GM12872 (cell line): ENCODE data around the gene TRIO.
A peak's percentile ranks its signal among the peaks of the same experiment; 100 is the strongest.

Source experiments
- TF ChIP-seq, protein P1 (sequence below): IDR thresholded peaks from 3 replicates; pipeline ENCODE4 v1.5.1; 2011; ENCODE audit warnings: low read depth, mild to moderate bottlenecking, low read length, moderate library complexity; ENCODE audit not compliant: insufficient read depth

Gene TRIO

DNA sequence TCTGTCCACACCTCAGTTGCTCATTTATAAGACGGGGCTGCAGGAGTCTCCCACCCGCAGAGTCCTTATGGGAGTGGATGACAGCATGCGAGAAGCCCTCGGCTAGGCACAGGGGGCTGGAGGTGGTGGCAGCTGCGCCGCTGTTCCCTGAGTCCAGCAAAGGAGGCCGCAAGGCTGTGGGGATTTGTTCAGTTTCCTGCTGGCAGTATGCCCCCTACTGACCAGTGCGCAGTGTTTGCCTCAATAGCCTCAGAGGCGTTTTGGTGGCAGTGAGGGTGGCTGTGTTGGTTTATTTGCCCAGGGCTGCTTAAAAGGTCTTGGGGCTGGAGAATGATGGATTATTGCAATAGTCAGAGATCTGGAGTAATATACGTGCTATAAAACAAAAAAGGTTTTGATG is 262.1 kb downstream of the TRIO start:
- TF ChIP-seq, protein P1, sequence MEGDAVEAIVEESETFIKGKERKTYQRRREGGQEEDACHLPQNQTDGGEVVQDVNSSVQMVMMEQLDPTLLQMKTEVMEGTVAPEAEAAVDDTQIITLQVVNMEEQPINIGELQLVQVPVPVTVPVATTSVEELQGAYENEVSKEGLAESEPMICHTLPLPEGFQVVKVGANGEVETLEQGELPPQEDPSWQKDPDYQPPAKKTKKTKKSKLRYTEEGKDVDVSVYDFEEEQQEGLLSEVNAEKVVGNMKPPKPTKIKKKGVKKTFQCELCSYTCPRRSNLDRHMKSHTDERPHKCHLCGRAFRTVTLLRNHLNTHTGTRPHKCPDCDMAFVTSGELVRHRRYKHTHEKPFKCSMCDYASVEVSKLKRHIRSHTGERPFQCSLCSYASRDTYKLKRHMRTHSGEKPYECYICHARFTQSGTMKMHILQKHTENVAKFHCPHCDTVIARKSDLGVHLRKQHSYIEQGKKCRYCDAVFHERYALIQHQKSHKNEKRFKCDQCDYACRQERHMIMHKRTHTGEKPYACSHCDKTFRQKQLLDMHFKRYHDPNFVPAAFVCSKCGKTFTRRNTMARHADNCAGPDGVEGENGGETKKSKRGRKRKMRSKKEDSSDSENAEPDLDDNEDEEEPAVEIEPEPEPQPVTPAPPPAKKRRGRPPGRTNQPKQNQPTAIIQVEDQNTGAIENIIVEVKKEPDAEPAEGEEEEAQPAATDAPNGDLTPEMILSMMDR, result peak; percentile 35; the same call in 2 of the 3 replicates

DNA sequence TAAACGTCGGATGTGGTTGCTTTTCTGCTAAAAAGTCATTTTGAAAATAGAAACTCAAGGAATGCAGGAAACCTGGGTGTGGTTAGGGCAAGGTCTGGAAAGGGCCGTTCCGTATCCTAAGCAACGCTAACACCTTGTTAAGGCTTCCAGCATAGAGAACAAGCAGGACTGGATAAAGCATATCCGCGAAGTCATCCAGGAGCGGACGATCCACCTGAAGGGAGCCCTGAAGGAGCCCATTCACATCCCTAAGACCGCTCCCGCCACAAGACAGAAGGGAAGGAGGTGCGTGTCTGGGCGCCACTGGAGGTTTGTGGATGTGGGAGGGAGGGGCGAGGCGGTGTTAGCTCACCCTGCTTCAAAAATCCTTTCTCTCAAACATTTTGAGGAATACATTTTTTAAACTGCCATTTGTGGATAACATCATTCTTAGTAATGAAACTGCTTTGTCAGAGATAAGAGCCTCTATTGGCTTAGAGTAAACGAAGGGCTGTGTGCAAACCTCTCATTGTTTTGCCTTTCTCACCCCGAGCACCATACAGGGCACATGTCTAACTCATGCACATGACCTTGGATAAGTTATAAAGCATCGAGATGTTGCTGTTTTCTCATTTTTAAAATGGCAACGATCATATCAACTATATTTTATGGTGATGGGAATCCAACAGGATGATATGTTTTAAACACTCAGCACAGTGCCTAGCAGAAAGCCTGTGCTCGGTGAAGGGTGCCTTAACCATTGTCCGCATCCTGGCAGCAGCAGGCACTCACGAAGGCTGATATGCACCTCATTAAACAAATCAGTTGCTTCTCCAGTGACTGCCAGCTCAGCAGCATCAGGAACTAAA is 262.8 kb downstream of the TRIO start:
- TF ChIP-seq, protein P1, result no peak

DNA sequence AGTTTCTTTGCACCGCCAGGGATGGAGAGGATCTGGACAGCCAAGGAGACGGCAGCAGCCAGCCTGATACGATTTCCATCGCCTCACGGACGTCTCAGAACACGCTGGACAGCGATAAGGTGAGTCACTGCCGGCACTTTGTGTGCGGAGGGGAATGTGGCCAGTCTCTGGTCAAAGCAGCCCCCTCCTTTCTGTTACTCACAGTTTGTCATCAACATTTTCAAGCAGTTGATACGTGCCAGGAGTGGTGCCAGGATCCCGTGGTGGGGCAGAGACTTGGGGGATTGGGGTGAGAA is 263.4 kb downstream of the TRIO start:
- TF ChIP-seq, protein P1, result no peak

DNA sequence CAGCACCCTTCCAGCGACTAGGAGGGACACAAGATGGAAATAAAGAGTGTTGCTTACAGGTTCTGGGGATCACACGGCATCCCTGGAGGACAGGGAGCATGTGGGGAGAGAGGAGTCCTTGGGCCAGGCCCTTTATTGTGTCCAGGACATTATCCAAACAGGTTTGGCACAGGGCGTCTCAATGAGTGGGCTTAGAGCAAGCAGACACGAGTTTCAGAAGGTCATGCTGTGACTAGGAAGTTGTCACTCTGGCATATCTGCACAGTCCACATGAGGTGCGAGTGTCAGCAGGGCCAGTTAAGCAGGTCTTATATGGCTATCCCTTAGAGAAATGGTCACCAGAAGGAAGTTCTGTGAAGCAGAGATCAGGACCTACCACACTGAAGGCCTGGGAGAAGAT is 263.9 kb downstream of the TRIO start:
- TF ChIP-seq, protein P1, result no peak

DNA sequence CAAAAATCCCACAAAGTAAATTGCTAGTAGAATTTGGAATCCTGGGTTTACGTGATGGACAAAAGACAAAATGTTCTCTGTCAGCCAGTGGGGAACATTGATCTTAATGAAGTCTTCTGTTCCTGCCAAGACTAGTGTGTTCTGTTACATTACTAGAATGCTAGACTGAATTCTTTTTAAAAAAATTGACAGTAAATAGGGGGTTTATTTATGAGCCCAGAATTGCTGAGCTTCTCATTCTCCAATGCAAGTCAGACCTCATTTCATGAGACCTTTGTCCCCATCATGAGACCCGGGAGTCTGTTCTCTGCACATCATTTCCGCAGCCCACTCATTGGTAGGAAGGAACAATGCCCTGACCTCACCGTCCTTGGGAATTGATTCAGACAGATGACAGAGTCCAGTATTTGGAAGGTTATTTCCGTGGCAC is 264.6 kb downstream of the TRIO start:
- TF ChIP-seq, protein P1, result no peak

DNA sequence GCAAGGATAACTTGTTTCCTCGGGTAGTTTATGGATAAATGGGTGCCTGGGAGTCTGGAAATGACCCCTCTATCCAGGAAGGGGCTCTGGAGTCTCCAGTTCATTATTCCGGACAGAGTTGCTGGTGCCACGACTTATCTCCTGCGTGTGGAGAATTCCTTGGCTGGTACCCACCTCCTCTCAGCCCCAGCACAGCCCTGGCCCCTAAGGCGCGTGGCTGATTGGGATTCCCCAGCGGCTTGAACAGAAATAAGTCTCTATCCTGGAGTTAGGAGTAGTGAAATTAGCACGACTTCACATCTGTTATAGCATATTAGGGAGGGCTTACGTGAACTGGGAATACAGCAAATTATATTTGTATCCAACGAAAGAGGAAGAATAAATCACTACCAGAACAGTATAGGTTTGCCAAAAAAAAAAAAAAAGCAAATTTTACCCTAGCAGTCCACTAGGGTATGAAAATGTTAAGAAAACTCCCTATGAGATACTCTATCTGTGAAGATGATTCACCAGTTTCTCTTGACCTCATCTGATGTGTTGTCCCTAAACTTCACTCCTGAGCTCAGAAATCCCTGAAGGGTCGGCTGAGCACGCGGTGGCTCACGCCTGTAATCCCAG is 265.9 kb downstream of the TRIO start:
- TF ChIP-seq, protein P1, result no peak

DNA sequence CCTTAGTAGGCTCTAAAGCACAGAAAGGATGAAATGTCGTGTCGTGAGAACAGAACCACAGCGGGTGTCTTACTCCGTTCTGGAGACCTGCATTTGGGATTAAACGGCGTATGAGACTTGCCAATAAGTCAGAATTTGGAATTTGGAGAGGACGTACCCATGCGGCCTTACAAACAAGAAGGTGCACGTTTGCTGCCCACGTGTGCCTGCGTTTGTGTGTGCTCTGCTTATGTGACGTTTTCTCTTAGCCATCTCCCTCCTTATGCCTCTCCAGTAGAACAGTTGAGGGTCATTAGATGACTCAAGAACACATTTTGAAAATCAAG is 266.9 kb downstream of the TRIO start:
- TF ChIP-seq, protein P1, result no peak
